CD4-positive, alpha-beta T cell treated with Interferon gamma for 1 hour (primary cell): ENCODE results near the gene CATSPERZ.
"Not testable (repeated sequence)": the region's sequence is repeated elsewhere in the genome, so short reads cannot be mapped to it uniquely, and the experiment has no call there.

Experiments used
- DNase-seq: peaks from one replicate; pipeline ENCODE4 v3.0.0-alpha.2; 2020

CATSPERZ gene

DNA sequence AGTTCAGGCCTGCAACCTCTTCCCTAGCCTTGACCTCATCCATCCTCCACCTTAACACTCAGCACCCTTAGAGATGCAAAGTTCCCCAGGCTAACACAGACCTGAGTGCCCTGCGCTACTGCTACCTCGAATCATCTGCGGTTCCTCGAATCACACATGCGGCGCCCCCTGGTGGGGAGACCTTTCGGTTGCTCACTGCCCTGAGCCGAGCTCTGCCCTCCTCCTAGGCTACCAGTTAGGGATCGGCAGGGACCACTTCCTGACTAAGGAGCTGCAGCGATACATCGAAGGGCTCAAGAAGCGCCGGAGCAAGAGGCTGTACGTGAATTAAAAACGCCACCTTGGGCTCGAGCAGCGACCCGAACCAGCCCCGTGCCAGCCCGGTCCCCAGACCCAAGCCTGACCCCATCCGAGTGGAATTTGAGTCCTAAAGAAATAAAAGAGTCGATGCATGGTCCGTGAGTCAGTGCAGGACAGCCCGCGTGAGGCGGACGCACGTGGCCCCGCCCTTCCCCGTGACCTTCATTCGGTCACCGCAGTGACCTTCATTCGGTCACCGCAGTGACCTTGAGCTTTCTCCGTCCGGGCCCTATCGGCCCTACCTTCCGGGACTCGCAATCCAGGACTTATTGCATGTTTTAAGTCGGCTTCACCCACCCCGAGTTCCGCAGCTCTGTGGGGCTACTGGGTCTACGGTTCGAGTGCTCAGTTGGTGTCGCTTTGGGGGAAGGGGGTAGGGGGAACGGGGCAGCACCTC is 4.3 kb downstream of the CATSPERZ start:
- peak; percentile 89 for DNase-seq

DNA sequence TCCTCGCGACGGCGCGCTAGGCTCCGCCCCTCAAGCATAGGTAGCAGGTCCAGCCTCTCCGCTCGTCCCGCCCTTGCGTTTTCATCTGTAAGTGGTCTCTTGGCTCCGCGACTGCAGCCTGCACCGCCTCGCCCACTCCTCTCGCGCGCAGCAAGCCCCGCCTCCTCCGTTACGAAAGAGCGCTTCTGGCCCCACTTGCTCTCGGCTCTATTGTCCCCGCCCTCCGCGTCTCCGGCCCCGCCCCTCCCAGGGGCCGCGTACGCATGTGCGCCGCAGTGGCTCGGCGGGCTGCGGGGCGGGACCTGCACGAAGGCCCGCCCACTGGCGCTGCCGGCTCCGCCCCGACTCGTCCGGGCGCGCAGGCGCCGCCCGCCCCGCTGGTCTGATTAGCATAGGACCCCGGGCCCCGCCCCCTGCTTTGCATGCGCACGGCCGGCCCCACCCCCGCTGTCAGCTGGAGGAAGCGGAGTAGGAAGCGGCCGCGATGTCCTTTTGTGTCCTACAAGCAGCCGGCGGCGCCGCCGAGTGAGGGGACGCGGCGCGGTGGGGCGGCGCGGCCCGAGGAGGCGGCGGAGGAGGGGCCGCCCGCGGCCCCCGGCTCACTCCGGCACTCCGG is 5.0 kb downstream of the CATSPERZ start, which contains the start of gene ESRRA:
TSS of gene ESRRA (plus strand) at position 450 of the 616 bp plus-strand sequence. CDS start 1,656 bp downstream, outside the sequence.
- DNase-seq, result peak; percentile 99

DNA sequence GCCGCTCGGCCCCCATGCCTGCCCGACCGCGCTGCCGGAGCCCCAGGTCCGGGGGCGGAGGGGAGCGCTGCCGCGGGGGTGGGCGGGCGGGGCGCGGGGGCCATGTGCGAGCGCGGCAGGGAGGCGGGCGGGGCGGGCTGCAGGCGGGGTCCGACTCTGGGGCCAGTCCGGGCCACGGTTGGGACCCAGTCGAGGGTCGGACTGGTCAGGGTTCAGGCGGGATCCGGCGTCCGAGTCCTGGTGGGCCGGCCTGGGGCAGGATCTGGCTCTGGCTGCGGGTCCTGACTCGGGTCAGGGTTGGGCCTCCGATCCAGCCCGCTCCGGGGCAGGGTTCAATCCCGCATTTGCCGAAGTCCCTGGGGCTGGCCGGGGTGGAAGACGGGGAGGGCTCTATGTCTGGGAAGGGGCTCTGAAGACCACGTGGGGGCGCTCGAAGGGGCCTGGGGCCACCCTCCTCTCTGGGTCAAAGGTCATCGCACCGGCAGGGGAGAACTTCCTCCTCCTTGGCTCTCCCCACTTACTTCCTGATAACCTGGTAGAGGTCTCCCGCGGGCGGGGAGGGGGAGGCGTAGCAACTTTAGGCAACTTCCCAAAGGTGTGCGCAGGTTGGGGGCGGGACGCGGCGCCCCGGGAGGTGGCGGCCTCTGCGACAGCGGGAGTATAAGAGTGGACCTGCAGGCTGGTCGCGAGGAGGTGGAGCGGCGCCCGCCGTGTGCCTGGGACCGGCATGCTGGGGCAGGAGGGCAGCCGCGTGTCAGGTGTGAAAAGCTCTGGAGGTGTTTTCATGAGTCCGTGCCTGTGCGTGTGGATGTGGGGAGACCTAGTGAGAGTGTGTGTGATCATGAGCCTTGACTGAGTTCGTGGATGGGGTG is 5.8 kb downstream of the CATSPERZ start:
- DNase-seq, result peak; percentile 77

DNA sequence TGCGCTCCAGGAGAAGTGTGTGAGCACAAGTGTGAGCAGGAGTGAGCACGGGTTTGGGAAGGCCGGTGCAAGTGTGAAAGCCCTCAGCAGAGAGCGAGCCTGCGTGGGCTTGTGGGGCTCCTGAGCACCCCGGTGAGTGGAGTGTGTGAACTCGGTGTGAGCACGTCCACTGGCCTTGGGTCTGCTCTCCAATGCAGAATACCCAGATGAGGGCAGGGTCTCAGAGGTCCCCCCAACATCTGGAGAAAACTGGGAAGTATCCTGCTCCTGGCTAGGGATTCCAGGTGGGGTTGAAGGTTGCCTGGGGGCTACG is 6.4 kb downstream of the CATSPERZ start:
- DNase-seq, result no peak

DNA sequence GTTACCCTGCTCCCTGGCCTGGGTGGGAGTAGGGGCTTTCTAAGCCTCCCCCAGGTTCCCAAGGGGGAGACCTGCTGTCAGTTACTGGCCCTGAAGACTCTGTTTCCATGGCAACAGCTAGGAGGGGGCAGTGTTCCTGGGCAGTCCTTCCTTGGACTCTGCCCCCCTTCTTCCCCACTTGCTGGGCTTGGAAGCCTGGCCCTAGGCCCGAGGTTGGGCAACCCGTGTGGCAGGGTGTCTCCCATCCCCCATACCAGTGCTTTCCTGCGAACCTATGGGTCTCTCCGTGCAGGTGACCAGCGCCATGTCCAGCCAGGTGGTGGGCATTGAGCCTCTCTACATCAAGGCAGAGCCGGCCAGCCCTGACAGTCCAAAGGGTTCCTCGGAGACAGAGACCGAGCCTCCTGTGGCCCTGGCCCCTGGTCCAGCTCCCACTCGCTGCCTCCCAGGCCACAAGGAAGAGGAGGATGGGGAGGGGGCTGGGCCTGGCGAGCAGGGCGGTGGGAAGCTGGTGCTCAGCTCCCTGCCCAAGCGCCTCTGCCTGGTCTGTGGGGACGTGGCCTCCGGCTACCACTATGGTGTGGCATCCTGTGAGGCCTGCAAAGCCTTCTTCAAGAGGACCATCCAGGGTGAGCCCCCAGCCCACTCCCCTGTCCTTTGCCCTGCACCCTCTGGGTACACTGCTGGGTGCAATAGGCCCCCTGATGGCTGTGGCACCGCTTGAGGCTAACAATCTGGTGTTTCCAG is 6.9 kb downstream of the CATSPERZ start:
- no peak for DNase-seq

DNA sequence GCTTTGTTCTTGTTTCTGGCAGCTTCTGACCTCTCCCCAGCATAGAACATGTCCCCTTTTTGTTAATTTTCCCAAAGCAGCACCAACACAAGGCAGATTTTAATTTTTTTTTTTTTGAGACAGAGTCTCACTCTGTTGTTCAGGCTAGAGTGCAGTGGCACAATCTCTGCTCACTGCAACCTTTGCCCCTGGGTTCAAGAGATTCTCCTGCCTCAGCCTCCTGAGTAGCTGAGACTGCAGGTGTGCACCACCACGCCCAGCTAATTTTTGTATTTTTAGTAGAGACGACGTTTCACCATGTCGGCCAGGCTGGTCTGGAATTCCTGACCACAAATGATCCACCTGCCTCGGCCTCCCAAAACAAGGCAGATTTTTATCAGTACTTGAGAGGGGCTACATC is 7.6 kb downstream of the CATSPERZ start:
- DNase-seq, result not testable (repeated sequence)

DNA sequence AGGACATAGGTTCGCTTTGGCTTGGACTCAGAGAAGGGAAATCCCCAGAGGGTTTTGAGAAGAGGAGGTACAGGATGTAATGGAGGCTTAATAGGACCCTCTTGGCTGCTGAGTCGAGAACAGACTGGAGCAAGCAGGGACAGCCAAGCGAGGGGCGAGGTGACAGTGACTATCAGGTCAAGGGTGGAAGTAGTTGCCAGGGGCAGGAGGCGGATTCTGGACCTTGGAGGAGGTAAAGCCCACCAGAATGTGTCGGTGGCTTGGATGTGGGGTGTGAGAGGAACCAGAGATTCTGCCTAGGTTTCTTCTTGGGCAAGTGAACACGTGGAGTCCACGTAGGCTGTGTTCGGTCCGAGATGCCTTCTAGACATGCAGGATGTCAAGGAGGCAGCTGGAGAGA is 12.8 kb downstream of the CATSPERZ start:
- no peak for DNase-seq

DNA sequence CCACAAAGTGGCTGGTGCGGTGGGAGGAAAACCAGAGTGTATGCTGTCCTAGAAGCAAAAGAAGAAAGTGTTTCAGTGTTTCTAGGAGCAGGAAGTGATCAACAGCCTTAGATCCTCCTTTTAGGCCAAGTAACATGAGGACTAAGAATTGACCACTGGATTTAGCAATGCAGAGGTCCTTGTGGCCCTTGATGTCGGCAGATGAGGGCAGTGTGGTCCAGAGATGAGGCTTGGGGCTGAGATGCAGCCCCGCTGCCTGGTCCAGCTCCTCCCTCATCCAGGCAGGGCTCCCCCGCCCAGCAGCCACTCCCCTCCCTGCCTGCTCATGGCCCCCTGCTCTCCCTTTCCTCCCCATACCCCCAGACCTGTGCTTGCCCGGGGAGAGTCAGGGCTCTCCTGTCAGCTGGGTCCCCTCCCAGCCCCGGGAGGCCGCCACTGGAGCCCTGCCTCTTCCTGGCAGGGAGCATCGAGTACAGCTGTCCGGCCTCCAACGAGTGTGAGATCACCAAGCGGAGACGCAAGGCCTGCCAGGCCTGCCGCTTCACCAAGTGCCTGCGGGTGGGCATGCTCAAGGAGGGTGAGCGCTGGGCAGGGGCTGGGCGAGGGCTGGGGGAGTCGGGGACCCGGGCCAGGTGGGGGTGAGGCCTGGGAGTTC is 13.5 kb downstream of the CATSPERZ start:
- DNase-seq, result no peak

DNA sequence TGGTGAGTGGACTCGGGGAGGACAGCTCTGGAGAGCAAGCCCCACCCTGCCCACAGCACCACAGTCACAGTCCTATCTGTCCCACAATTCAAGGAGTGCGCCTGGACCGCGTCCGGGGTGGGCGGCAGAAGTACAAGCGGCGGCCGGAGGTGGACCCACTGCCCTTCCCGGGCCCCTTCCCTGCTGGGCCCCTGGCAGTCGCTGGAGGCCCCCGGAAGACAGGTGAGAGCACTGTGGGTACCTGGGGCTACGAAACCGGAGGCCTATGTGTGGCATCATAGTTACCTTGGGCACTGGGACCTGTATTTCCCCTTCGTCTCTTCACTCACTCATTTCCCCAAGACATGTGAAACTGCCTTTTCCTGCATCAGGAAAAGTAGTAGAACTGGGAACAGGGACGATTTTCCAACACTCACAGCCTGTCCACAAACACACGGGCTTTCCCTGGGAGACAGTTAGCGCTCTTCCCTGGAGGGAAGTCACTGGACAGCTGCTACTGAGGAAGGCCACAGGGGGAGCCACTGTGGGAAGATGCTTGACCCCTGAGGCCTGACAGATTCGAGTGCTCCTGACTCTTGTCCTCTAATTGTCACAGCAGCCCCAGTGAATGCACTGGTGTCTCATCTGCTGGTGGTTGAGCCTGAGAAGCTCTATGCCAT is 14.1 kb downstream of the CATSPERZ start:
- no peak for DNase-seq

DNA sequence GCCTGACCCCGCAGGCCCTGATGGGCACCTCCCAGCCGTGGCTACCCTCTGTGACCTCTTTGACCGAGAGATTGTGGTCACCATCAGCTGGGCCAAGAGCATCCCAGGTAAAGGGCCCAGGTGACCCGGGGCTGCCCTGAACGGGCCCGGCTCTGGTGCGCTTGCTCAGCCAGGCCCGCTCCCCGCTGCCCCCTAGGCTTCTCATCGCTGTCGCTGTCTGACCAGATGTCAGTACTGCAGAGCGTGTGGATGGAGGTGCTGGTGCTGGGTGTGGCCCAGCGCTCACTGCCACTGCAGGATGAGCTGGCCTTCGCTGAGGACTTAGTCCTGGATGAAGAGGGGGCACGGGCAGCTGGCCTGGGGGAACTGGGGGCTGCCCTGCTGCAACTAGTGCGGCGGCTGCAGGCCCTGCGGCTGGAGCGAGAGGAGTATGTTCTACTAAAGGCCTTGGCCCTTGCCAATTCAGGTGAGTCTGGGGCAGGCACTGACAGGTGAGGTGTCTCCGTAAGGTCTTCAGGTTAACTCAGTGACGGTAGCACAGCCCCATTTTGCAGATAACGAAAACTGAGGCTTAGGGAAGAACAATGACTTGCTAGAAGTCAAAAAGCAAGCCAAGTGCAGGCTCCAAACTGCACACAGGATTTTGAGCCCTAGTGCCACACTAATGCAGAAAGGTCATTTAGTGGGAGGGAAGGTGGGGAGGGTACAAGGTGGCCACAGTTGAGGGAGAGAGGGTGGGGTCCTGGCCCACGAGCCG is 14.8 kb downstream of the CATSPERZ start:
- no peak for DNase-seq

DNA sequence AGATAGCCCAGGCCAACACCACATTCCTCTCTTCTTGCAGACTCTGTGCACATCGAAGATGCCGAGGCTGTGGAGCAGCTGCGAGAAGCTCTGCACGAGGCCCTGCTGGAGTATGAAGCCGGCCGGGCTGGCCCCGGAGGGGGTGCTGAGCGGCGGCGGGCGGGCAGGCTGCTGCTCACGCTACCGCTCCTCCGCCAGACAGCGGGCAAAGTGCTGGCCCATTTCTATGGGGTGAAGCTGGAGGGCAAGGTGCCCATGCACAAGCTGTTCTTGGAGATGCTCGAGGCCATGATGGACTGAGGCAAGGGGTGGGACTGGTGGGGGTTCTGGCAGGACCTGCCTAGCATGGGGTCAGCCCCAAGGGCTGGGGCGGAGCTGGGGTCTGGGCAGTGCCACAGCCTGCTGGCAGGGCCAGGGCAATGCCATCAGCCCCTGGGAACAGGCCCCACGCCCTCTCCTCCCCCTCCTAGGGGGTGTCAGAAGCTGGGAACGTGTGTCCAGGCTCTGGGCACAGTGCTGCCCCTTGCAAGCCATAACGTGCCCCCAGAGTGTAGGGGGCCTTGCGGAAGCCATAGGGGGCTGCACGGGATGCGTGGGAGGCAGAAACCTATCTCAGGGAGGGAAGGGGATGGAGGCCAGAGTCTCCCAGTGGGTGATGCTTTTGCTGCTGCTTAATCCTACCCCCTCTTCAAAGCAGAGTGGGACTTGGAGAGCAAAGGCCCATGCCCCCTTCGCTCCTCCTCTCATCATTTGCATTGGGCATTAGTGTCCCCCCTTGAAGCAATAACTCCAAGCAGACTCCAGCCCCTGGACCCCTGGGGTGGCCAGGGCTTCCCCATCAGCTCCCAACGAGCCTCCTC is 15.7 kb downstream of the CATSPERZ start:
- not testable (repeated sequence) for DNase-seq

DNA sequence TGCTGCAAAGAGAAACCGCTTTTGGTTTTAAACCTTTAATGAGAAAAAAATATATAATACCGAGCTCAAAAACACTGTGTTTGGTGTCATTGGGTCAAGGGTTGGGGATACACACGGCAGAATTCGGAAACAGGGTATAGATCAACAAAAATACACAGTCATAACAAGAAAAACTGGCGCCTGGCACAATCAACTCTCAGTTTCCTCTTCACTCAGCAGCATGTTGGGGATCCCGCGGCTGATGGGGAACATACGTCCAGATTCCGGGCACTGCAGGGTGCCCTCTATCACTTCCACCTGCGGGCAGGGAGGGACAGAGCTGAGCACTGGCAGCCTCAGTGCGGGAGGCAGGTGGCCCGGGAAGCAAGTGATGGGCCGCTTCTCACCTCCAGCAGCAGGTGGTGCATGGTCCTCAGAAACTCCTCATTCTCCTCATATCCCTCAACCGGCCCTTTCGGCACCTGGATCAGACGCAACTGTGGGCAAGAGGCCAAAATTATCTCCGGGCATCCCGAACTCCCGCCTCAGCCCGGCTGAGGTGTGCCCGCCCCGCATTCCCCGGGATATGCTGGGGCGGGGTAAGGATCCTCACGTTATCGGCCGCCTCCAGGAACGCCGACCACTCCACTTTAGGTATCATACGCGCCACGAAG is 16.6 kb downstream of the CATSPERZ start:
- peak; percentile 42 for DNase-seq

DNA sequence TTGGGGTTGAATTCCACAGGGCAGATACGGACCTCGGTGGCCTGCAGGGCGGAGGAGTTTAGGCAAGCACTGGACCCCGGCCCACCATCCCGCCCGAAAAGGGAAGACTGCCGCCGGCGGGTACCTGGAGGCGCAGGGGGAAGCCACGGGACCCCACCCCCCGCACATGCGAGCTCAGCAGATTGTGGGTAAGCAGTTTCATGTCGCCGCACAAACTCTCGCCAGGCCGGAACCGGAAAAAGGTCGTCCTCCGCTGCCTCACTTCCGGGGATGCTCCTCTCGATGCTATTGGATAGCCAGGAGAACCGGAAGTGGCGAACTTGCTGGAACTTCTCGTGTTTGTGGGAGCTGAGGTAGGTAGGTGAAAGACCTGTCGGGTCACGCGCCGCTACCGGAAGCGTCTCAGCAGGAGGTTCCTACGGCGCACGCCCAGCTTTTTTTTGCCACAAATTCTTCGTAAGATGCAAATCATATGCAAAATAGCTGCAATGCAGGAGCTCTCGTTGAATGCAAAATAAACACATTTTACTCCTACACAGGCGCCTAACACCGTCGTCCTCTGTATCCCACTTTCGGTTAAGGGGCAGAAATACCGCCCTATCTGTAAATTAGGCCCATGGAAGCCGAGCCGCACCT is 17.3 kb downstream of the CATSPERZ start, which contains the start of gene TRMT112:
TSS of gene TRMT112 (minus strand) at position 235 of the 636 bp plus-strand sequence. CDS start at position 202, 33 bp downstream.
- peak; percentile 97 for DNase-seq

DNA sequence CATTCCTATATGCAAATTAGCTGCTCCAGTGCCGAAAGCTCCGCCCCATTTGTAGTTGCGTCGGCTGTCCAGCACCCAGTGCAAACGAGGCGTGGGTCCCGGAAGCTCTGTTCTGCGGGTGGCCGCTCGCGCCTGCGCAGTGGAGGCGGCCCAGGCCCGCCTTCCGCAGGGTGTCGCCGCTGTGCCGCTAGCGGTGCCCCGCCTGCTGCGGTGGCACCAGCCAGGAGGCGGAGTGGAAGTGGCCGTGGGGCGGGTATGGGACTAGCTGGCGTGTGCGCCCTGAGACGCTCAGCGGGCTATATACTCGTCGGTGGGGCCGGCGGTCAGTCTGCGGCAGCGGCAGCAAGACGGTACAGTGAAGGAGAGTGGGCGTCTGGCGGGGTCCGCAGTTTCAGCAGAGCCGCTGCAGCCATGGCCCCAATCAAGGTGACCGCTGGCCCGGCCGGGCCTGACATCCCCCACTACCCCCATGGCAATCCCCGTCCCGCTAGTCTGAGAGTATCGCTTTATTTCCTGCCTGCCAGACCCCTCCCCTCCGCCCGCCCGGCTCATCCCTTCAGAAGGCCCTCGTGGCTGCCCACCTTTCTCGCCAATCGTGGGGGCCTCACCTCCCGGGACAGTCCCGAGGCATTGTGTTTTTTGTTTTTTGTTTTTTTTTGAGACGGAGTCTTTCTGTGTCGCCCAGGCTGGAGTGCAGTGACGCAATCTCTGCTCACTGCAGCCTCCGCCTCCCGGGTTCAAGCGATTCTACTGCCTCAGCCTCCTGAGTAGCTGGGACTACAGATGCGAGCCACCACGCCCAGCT is 18.0 kb downstream of the CATSPERZ start, which contains the start of gene PRDX5:
TSS of gene PRDX5 (plus strand) at position 161 of the 805 bp plus-strand sequence. CDS start at position 256, 95 bp downstream.
- peak; percentile 98 for DNase-seq

DNA sequence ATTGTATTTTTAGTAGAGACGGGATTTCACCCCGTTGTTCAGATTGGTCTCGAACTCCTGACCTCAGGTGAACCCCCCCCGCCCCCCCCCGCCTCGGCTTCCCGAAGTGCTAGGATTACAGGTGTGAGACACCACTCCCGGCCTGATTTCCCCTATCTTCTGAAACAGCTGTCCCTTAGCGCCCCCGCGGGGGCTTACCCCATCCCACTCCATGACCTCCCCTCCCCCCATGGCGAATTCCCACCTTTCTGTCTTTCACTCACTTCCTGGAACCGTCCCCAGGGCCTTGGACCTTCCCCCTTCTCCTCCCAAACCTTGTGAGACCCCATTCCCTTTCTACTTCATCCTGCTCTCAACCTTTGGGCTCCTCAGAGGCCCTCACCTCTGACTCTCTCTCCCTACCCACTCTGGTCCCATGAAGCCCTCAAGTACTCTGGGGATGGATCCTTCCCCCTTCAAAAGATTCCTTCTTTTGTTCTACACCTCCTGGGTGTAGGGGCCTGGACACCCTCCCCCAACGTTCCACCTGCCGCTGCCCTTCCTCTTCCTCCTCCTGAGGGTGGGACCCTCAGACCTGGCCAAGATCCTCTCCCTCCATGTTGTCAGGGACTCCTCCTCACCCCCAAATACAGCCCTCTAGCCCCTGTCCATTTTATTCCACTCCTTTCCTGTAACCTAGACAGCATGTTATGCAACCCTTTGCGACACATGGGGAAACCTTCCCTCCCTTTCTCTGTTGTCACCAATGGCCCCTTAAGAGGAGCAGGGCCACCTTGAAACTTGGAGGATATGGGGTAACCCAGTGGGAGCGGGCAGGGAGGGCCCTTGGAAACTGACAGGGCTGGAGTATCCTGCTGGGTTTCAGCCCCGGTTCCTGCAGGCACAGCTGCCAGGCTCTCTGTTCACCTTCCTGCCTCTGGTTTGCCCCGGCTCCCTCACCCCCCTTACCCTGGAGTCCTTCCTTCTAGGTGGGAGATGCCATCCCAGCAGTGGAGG is 18.9 kb downstream of the CATSPERZ start:
- no peak for DNase-seq

DNA sequence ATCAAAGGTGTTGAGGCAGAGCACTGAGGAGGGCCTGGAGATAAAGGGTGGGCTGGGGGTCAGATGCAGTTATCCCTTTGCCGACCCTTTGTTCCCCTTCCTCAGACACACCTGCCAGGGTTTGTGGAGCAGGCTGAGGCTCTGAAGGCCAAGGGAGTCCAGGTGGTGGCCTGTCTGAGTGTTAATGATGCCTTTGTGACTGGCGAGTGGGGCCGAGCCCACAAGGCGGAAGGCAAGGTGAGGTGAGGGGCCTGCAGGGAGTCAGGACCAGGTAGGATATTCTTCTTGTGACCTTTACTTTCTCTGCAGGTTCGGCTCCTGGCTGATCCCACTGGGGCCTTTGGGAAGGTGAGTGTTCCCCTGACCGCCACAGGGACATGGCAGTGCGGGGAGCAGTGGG is 20.4 kb downstream of the CATSPERZ start:
- no peak for DNase-seq
